A673 (cell line): ENCODE data around the gene PDZD4.

ENCODE experiments used
- CTCF ChIP-seq: fragments of 300-800, 200-600 bp; sonication (generic); conservative IDR thresholded peaks from 2 replicates; pipeline ENCODE4 v1.5.1; 2017; ENCODE audit warnings: low read depth, mild to moderate bottlenecking, antibody characterized with exemption, low read length, moderate library complexity, mixed read lengths
- EZH2 ChIP-seq: fragments of 200-600 bp; sonication (generic); IDR thresholded peaks from 2 replicates; pipeline ENCODE4 v1.6.1; 2017; ENCODE audit warnings: borderline replicate concordance, low read depth, mild to moderate bottlenecking, mixed read lengths, antibody characterized with exemption, low read length; ENCODE audit not compliant: poor library complexity, severe bottlenecking

- TF ChIP-seq CTCF = no peak
- TF ChIP-seq EZH2 = no peak
Measured at GRCh38 chrX:153813161-153813560, 17.2 kb downstream of the PDZD4 start.
